T-helper 1 cell treated with Interleukin-12 subunit alpha and Interleukin-12 subunit beta and Interleukin-4 antibody, amounts not matched to agents 30 ng/mL and 1 ng/mL, for 36 hours (primary cell): ENCODE data around the gene PROSER3. TPM values are rescaled to one million over a fixed set of nuclear protein-coding genes. Genes with fewer than 3 reads are reported as not detected.

Source experiments
- intact Hi-C: fragments of 100-400 bp; cut with micrococcal nuclease; formaldehyde crosslinking; loops from one replicate; pipeline ENCODE4 v1.15.1; 2024
- total RNA-seq: library from RNA; stranded (reverse); gene quantifications from 2 replicates; pipeline ENCODE4 v1.2.3, GENCODE V29; 2022

PROSER3 gene
- total RNA-seq, 1 donor from 2014 or later, result 51.4 TPM

DNA sequence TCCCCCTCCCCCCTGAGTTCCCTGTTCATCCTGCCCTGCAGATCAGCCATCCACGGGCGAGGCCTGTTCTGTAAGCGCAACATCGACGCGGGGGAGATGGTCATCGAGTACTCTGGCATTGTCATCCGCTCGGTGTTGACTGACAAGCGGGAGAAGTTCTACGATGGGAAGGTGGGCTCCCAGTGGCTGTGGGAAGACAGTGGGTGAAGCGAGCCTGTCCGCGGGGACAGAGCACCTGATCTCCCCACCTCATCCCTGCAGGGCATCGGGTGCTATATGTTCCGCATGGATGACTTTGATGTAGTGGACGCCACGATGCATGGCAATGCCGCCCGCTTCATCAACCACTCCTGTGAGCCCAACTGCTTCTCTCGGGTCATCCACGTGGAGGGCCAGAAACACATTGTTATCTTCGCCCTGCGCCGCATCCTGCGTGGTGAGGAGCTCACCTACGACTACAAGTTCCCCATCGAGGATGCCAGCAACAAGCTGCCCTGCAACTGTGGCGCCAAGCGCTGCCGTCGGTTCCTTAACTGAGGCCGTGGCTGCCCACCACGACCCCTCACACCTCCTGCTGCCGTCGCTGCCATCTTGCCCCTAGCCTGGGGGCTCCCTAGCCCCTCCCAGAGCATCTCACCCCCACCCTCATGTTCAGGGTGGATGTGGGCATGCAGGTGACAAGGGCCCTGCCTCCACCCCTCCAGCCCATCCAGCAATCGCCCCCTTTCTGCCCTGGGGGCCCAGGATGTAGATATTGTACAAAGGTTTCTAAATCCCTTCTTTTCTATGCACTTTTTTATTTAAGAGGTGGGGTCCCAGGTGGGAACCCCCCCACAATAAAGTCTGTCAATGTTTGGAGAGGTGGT, 19.7 kb upstream of the PROSER3 start:
- intact Hi-C loops, result no loop called here

DNA sequence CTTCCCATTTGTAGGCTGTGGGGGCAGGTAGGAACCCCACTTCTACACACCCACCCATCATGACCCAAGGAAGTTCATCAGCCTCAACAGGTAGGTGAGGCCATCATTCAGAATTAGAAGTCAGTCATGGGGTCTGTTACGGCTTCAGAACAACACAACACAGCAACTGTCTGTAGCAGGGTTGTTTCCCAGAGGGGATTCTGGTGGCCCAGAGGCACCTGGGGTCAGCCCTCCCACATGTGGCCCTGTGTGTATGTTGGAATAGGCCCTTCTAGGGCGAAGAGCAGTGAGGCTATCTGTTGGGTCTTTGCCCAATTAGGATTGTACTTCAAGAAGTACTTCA, 19.1 kb upstream of the PROSER3 start:
- intact Hi-C loops, result no loop called here

DNA sequence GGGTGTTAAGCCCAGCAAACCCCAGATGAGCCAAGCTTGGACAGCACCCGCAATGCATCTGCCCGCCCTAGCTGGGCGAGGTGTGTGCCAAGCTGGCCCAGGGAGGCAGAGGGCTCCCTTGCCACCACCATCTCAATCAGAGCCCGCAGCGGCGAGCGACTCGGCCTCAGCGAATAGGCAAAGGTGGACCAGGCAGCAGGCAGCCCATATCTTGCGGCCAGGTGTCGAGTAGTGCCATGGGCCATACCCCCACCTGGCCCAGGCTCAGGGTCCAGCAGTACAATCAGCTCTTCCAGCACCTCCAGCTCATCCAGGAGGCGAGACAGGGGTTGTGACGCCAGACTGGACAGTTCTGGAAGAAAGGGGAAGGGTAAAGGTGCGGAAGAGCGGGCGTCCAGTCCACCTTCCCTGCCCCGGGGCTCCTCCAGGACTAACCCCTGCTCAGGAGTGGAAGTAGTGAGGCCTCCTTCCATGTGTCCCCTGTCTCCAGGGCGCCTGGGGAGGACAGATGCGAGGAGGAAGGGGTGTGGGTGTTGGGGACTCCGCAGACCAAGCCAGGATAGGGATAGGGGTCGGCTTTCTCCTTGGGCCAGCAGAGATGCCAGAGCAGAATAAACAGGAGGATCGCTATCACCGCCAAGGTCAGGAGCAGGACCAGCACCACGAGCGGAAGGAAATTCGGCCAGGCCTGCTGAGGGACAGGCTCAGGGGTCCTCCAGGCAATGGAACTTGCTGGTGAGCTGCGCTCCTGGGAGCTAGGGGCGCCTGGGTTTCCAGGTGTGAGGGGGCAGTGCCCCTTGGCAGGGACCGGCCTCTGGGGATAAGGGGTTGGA, 18.5 kb upstream of the PROSER3 start:
- intact Hi-C loops, result loop anchor here (1.0 to 10.0 kb wide), 12 partner anchors 9 to 1635 kb away; partner anchors contain the start of genes ARHGAP33, COX6B1, LIN37 and PROSER3

DNA sequence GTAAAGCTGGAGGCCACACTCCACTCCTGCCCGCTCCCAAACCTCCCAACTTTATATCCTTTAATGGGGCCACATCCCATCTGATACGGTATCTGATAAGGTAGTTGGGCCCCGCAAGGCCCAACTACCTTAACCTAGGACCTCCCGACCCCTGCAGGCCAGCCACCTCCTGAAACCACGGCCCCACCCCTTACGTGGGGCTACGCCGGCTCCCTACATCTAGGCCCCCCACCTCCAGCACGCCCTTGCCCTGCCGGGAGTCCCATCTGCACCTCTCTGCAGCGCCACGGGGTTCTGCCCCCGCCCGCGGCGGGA, 17.9 kb upstream of the PROSER3 start:
- intact Hi-C loops, result loop anchor here (1.0 to 10.0 kb wide), 12 partner anchors 8 to 1635 kb away; partner anchors contain the start of genes ARHGAP33, COX6B1, LIN37 and PROSER3

DNA sequence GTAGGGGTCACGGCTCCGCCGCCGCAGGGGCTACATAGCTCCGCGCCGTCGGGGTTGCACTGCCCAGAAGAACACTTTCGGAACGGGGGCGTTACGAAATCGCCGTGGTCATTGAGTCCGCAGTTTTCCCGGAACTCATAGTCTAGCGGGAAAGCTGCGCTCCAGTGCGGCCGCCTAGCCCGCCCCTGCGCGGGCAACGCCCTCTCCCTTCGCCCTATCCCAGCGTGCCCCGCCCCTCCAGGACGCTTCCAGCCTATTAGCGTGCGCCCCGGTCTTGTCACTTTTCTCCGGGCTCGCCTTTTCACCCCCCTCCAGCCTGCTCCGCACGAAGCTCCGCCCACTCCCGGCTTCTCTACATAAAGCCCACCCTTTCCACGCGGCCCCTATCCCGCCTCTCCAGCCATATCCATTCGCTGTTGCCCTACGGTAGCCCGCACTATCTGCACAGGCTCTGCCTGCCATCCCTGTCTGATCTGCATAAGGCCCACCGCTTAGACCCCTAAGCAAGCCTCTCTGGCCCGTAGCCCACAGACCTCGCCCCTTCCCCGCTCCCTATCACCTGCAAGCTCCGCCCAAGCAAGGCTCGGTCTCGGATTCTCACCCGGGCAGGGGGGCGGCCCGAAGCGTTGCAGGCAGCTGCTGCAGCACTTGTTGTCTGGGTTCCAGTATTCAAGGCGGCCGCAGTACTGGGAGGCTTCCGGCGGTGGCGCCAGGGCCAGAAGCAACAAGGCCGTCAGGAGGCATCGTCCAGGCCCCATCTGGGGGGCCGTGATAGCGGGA, 17.4 kb upstream of the PROSER3 start:
- intact Hi-C loops, result loop anchor here (1.0 to 10.0 kb wide), 12 partner anchors 8 to 1634 kb away; partner anchors contain the start of genes ARHGAP33, COX6B1, LIN37 and PROSER3

DNA sequence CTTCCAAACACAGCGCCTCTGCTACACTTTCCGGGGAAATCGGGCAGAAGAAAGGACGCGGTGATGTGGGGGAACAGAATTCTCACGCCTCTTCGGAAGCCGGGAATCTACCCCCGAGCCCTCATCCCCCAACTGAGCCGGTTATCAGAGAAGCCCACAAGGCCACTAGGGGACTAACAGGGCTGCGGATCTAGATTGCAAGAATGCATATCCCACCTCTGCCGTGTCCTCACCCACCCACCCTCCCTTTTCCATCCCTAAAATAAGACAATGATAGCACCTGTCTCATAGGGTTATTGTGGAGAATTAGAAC, 16.8 kb upstream of the PROSER3 start:
- intact Hi-C loops, result loop anchor here (10.0 kb wide), 2 partner anchors 1034 to 1634 kb away; partner anchors contain the start of genes ZNF527 and ZNF850

DNA sequence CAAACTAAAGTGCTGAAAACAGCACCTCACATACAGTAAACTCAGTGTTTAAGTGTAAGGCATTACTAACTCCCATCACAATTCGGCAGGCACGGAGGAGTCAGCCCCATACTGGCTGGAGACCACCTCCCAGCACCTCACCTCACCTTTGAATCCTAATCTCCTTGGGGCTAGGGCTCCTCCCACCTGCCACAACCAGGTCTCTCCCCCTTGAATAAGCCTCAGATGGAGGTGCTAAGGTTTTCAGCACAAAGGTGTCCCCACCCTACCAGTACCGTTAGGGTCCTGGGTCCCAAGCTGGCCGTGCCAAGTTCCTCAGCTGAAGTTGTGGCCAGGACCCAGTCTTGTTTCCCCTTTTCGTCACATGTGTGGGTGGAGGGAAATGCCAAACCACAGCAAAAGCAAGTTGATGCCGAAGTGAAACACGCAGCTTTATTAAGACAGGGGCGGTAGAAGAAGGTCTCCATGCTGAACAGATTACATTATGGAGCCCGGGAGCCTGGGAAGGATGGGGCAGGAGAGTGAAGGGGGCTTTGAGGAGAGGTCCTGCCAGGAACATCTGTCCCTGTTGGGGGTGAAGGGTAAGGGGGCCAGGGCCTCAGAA, 15.8 kb upstream of the PROSER3 start, which contains the start of gene IGFLR1:
Gene IGFLR1 (minus strand): TSS at position 332 of the 604 bp plus-strand sequence. CDS start 1,272 bp downstream, outside the sequence.
- intact Hi-C loops, result loop anchor here (10.0 kb wide), 2 partner anchors 1033 to 1633 kb away; partner anchors contain the start of genes ZNF527 and ZNF850

DNA sequence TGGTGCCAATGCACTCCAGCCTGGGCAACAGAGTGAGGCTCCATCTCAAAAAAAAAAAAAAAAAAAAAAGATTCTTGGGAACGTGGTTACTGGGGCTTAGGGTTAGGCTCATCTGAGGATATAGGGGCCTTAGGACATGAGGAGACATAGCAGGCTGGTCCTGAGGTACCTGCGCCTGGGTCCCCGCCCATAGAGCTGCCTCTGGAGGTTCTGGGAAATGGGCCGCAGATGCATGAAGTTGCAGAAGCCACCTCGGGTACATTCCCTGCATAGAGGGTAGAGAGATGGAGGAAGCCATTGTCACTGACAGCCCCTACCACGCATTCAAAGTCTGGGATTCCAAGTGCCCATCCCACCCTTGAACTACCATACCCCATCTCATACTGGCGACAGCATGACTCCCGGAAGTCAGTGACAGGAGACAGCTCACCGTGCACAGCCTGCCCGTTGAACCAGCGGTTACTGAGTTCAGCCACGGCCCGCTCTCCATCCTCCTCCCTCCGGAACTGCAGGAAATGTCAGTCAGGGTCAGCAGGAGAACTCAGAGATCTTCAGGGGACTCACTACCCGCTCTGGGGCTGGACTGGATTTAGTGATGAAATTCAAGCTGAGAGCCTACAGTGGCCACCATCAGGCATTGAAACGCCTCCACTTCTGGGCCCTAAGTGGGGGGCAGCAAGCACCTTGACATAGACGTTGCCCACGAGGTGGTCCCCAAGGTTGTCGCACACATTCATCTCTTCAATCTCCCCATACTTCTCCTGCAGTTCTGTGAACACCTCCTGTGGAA, 14.1 kb upstream of the PROSER3 start:
- intact Hi-C loops, result loop anchor here (1.0 to 10.0 kb wide), 8 partner anchors 27 to 1631 kb away; partner anchors contain the start of genes ARHGAP33, HAUS5, TMEM147 and ZNF527

DNA sequence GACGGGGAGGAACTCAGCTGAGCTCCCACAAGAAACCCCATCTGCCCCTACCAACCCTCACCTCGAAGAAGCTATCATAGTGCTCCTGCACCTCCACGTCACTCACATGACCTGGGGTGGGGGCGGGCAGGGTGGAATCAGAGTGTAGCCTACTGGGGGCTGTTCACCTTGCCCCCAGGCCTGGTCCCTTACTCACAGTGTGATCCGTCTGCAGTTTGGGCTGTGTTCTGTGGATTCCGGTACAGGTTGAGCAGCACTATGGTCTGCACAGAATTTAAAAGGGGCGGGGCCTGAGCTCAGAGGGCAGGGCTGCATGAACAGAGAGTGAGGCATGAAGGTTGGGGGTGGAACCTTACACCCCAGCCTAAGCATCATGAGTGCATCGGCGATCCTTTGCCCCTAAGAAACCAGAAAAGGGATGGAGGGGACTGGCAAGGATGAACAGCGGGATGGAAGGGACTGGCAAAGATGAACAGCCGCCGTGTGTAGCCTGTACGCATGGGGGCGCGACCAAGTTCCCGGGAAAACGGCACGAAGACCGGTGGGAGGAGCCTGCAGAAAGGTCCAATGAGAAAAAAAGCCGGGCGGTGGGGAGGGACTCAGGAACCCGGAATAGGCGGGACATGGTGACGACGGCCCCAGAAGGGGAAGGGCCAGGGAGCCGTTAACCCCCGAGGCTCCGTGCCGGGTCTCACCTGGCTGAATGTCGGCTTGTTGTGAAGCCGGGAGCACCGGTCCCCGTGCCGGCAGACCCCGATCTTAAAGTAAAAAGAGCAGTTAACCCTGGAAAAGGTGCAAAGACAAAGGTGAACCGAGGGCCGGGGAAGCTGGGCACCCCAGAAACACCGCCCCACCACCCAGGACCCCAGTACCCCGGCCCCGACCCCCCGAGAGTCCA, 13.3 kb upstream of the PROSER3 start:
- intact Hi-C loops, result loop anchor here (1.0 to 10.0 kb wide), 13 partner anchors 28 to 1630 kb away; partner anchors contain the start of genes ARHGAP33, HAUS5, SCGB2B2 and TMEM147

DNA sequence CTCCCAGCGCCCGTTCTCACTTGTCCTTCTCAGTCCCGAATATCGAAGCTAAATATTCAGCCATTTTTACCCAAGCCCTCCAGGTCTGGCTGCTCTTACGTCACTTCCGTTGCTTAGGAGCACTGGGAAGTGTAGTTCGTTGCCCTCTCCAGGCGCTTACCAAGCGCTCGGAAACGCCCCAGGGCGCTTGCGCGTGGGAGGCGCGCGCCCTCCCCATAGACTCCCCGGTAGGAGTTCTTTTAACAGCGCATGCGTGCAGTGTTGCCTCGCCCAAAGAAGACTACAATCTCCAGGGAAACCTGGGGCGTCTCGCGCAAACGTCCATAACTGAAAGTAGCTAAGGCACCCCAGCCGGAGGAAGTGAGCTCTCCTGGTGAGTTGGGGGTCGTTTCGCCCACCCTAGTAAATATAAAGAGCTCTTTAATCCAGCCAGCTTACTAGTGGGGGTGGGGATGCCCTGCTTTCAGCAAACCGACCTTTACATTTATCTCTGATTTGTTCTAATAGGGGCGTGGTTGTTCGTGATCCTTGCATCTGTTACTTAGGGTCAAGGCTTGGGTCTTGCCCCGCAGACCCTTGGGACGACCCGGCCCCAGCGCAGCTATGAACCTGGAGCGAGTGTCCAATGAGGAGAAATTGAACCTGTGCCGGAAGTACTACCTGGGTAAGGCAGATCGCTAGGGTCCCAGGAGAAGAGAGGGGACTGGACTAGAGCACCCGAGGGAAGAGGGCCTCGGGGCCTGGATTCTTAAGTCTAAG, 12.5 kb upstream of the PROSER3 start, which contains the start of the genes PSENEN and U2AF1L4:
Gene PSENEN (plus strand): TSS at position 324 of the 759 bp plus-strand sequence. CDS start 280 bp downstream, at position 604.
Gene U2AF1L4 (minus strand): TSS at position 91 of the 759 bp plus-strand sequence. CDS start 27 bp downstream, at position 64.
- intact Hi-C loops, result loop anchor here (1.0 to 10.0 kb wide), 12 partner anchors 29 to 1629 kb away; partner anchors contain the start of genes ARHGAP33, SCGB2B2, TMEM147 and ZNF302

DNA sequence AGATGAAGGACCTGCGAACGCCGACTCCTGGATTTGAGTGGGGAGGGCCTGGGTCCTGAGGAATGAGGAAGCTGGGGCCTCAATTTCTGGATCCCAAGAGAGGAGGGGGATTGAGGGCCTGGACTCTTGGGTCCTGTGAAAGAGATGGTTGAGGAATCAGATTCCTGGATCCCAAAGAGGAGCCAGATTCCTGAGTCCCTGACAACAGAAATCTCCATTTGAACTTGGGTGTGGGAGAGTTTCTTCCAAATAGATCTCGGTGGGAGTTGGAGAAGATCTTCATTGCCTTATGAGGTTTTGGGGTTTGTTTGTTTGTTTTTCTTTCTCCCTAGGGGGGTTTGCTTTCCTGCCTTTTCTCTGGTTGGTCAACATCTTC, 11.9 kb upstream of the PROSER3 start:
- intact Hi-C loops, result loop anchor here (5.0 to 10.0 kb wide), 3 partner anchors 1029 to 1629 kb away; partner anchors contain the start of genes SCGB2B2, ZNF302, ZNF527 and ZNF850

DNA sequence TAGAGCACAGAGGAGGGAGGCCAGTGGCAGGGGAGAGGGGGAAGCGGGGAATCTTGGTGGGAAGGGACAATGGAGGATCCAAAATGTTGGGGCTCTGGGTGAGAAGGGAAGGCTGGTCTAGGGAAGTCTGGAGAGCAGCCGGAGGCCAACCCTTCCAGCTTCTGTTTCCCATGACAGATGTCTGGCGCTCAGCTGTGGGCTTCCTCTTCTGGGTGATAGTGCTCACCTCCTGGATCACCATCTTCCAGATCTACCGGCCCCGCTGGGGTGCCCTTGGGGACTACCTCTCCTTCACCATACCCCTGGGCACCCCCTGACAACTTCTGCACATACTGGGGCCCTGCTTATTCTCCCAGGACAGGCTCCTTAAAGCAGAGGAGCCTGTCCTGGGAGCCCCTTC, 11.4 kb upstream of the PROSER3 start:
- intact Hi-C loops, result loop anchor here (5.0 to 10.0 kb wide), 3 partner anchors 1028 to 1628 kb away; partner anchors contain the start of genes SCGB2B2, ZNF302, ZNF527 and ZNF850

DNA sequence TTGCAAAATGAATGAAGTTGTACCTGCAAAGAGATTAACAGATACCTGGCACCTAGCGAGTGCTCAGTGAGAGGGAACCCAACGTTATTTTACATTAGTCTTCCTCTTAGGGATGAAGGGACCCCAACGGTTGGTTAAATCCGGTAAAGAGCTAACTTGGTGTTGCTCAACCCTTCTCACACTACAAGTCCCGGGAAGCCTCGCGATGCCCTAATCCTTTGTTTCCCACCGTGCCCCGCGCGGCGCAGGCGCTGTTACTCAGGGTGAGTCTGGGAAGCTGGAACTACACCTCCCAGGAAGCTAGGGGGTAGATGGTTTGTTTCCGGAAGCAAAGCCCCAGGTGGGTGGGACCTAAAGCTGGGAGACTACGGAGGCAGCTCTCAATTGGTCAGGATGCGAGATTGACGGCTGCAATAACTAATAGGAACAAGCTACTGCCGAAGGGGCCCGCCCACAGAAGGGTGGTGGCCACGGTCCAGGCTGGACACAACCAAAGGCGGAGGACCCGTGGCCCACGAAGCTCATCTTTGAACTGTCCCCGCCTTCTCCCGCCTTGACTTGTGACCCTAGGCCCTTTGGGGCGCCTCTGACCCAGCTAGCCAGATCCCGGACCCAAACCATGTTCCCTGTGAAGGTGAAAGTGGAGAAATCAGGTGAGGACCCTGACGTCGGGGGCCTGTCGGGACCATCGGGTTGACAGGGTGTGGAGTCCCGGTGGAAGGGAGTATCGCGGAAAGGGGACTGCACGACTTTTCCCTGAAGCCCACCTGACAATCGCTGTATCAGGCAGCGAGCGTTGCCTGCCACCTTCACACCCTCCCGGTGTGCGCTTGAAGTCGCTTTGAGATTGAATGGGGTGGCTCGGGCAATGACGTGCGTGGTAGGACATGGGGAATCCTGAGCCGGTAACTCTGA, 9.6 kb upstream of the PROSER3 start, which contains the start of gene LIN37:
Gene LIN37 (plus strand): TSS at position 471 of the 915 bp plus-strand sequence. CDS start 149 bp downstream, at position 620.
- intact Hi-C loops, result loop anchor here (1.0 to 10.0 kb wide), 16 partner anchors 8 to 1626 kb away; partner anchors contain the start of genes ALKBH6, ARHGAP33, HAUS5 and POLR2I

DNA sequence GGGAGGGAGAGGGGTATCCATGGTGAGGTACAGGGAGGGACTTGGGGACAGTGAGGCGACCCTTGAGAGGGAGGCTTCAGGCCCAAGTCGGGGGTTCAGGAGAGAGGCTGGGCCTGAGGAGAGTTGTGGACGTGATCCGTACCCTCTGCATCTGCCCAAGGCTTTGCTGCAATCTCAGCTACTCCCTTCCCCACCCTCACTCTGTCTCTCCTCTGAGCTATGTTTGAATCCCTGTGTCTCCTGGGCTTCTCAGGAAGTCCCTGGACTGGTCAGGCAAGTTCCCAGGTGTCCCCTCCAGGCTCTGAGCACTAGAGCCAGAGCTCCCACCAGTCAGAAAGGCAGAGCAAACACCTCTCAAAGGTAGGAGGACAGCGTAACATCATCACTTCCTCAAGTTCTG, 7.8 kb upstream of the PROSER3 start:
- intact Hi-C loops, result no loop called here

DNA sequence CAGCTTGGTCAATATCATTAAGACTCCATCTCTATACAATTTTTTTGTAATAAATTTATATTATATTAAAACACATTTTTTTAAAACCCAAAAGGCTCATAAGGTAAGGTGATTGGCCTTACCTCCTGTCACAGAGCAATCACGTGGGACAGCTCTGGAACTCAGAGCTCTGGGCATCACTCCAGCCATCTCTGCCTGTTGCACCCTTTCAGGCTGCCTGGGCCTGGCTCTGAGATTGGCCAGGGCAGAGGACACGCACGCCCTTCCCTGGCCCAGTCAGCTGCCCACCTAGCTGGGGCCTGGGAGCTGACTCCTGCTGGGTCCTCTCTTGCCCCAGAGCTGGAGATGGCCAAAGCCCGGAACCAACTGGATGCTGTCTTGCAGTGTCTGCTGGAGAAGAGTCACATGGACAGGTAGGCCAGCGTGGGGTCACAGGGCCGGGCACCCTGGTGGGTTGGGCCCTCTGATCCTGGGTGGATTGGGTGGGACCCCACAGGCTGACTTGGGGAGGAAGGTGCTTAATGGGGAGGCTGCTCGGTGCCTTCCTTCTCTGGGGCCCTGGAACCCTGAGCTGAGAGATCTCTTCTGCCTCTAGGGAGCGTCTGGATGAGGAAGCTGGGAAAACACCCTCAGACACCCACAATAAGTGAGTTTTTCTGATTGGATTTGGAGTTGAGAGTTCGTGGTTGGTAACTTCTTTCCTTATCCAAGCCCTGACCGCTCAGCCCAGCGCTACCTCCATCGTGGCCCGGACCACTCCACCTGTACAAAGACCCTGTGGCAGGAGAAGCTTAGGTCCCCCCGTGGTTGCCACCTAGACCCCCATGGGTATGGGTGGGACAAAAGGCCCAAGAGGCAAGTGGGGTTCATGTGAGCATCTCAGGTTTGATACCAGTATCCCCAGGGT, 5.9 kb upstream of the PROSER3 start:
- intact Hi-C loops, result no loop called here
